Mesenchymal stem cell (in vitro differentiated cells and primary cell): ENCODE data around the gene SURF6.

Source experiments
- DNase-seq: peaks from one replicate; pipeline ENCODE4 v3.0.0-alpha.2; 2013
- H2AFZ ChIP-seq: one replicate; pipeline ENCODE4 v1.6.1; 2013; ENCODE audit warnings: low read depth, mild to moderate bottlenecking, control low read depth, inconsistent platforms, low read length, moderate library complexity
- H2AK5ac ChIP-seq: 2 replicates; pipeline ENCODE4 v1.6.1; 2013; ENCODE audit warnings: low read length, moderate library complexity, mild to moderate bottlenecking, inconsistent platforms; ENCODE audit not compliant: severe bottlenecking
- H2BK120ac ChIP-seq: one replicate; pipeline ENCODE4 v1.6.1; 2013; ENCODE audit warnings: low read depth, mild to moderate bottlenecking, inconsistent platforms, low read length, moderate library complexity
- H2BK12ac ChIP-seq, 2 experiments: one replicate each; pipeline ENCODE4 v1.6.1; 2013; ENCODE audit warnings: inconsistent platforms in 2 of 2, low read length in 2 of 2, mild to moderate bottlenecking in 2 of 2, moderate library complexity in 2 of 2, control low read depth in 1 of 2
- H2BK15ac ChIP-seq: one replicate; pipeline ENCODE4 v1.6.1; 2013; ENCODE audit warnings: mild to moderate bottlenecking, low read depth, inconsistent platforms; ENCODE audit not compliant: poor library complexity, severe bottlenecking
- H2BK5ac ChIP-seq: 2 replicates; pipeline ENCODE4 v1.6.1; 2013; ENCODE audit warnings: low read depth, mild to moderate bottlenecking, low read length, control low read depth, inconsistent platforms; ENCODE audit not compliant: poor library complexity, severe bottlenecking
- H3K14ac ChIP-seq, 2 experiments: one replicate each; pipeline ENCODE4 v1.6.1; 2013; ENCODE audit warnings: inconsistent platforms in 2 of 2, low read length in 2 of 2, control low read depth in 1 of 2, mild to moderate bottlenecking in 1 of 2, moderate library complexity in 1 of 2
- H3K18ac ChIP-seq, 2 experiments: one replicate each; pipeline ENCODE4 v1.6.1; 2013; ENCODE audit warnings: inconsistent platforms in 2 of 2, low read length in 2 of 2, control low read depth in 1 of 2, low read depth in 1 of 2, mild to moderate bottlenecking in 1 of 2
- H3K23ac ChIP-seq, 2 experiments: one replicate each; pipeline ENCODE4 v1.6.1; 2013; ENCODE audit warnings: inconsistent platforms in 2 of 2, low read length in 2 of 2, mild to moderate bottlenecking in 2 of 2, moderate library complexity in 2 of 2, control low read depth in 1 of 2
- H3K27ac ChIP-seq: 2 replicates; pipeline ENCODE4 v1.5.1; 2013; ENCODE audit warnings: mild to moderate bottlenecking, moderate library complexity, low read length, control low read depth, inconsistent platforms; ENCODE audit not compliant: poor library complexity, severe bottlenecking
- H3K27me3 ChIP-seq, 2 experiments: 2 replicates each; pipeline versions ENCODE4 v1.6.1 to v1.7.0; 2013; ENCODE audit warnings: low read length in 2 of 2, mild to moderate bottlenecking in 2 of 2, moderate library complexity in 2 of 2, control low read depth in 1 of 2, inconsistent platforms in 1 of 2; ENCODE audit not compliant: control insufficient read depth in 1 of 2, insufficient read depth in 1 of 2
- H3K36me3 ChIP-seq, 2 experiments: 2 replicates each; pipeline versions ENCODE4 v1.6.1 to v1.7.0; 2013; ENCODE audit warnings: low read length in 2 of 2, control low read depth in 1 of 2, inconsistent platforms in 1 of 2, low read depth in 1 of 2, mild to moderate bottlenecking in 1 of 2; ENCODE audit not compliant: insufficient read depth in 2 of 2, control insufficient read depth in 1 of 2
- H3K4ac ChIP-seq, 2 experiments: one replicate each; pipeline ENCODE4 v1.6.1; 2013; ENCODE audit warnings: inconsistent platforms in 2 of 2, low read length in 2 of 2, mild to moderate bottlenecking in 2 of 2, moderate library complexity in 2 of 2, control low read depth in 1 of 2, low read depth in 1 of 2
- H3K4me1 ChIP-seq: 2 replicates; pipeline ENCODE4 v1.6.1; 2013; ENCODE audit warnings: low read depth, low read length, control low read depth; ENCODE audit not compliant: control insufficient read depth, insufficient read depth
- H3K4me2 ChIP-seq: 2 replicates; pipeline ENCODE4 v1.6.1; 2013; ENCODE audit warnings: low read length, mild to moderate bottlenecking, inconsistent platforms; ENCODE audit not compliant: poor library complexity, severe bottlenecking
- H3K4me3 ChIP-seq, 2 experiments: 2 replicates each; pipeline versions ENCODE4 v1.5.1 to v1.7.0; 2013; ENCODE audit warnings: low read length in 2 of 2, mild to moderate bottlenecking in 2 of 2, control low read depth in 1 of 2, low read depth in 1 of 2; ENCODE audit not compliant: insufficient read depth in 1 of 2
- H3K79me1 ChIP-seq: replicated peaks from 2 replicates; pipeline ENCODE4 v1.6.1; 2013; ENCODE audit warnings: mild to moderate bottlenecking, control low read depth, low read length, inconsistent platforms; ENCODE audit not compliant: poor library complexity, severe bottlenecking
- H3K9ac ChIP-seq: 2 replicates; pipeline ENCODE4 v1.7.0; 2013; ENCODE audit warnings: mild to moderate bottlenecking, low read length, moderate library complexity
- H3K9me3 ChIP-seq: 2 replicates; pipeline ENCODE4 v1.7.0; 2013; ENCODE audit warnings: mild to moderate bottlenecking, low read length; ENCODE audit not compliant: control insufficient read depth
- H4K8ac ChIP-seq: one replicate; pipeline ENCODE4 v1.6.1; 2013; ENCODE audit warnings: inconsistent platforms, mild to moderate bottlenecking, low read length, moderate library complexity
- H4K91ac ChIP-seq: one replicate; pipeline ENCODE4 v1.6.1; 2013; ENCODE audit warnings: mild to moderate bottlenecking, low read length, inconsistent platforms
- WGBS: methylation state at CpG from one replicate; pipeline ENCODE4 v1.1.7; 2013; ENCODE audit warnings: mixed read lengths; 5-methylcytosine and 5-hydroxymethylcytosine counted together

SURF6 gene

GRCh38 chr9:133353548-133353947 is 17.6 kb upstream of the SURF6 start:
- no peak for DNase-seq
- peak overlapping the region; percentile 100 for H3K9ac ChIP-seq
- no peak overlapping the region for H2BK12ac ChIP-seq
- no peak overlapping the region for H4K91ac ChIP-seq
- H2AFZ ChIP-seq: no peak overlapping the region
- no peaks in the 10 kb centered on the region for H3K27me3 ChIP-seq
- H4K8ac ChIP-seq: no peak overlapping the region
- H3K27ac ChIP-seq: no peak overlapping the region
- H3K4me2 ChIP-seq: no peak overlapping the region
- H3K14ac ChIP-seq: no peak overlapping the region
- H3K4ac ChIP-seq: no peak overlapping the region
- H3K23ac ChIP-seq: no peak overlapping the region
- 94% methylated on average over 5 of the region's 5 CpGs for WGBS
- no peak overlapping the region for H2AK5ac ChIP-seq
- peaks cover 26% of the 10 kb centered on the region for H3K79me1 ChIP-seq
- no peak overlapping the region for H2BK5ac ChIP-seq
- peaks cover 61 to 64% of the 10 kb centered on the region in 2 experiments for H3K36me3 ChIP-seq
- H3K18ac ChIP-seq: no peak overlapping the region
- H3K9me3 ChIP-seq: no peaks in the 10 kb centered on the region
- H2BK120ac ChIP-seq: no peak overlapping the region
- H3K4me3 ChIP-seq: no peak overlapping the region
- H3K4me1 ChIP-seq: peaks cover 28% of the 10 kb centered on the region
- H2BK15ac ChIP-seq: peak overlapping the region; percentile 38

GRCh38 chr9:133352635-133353340 is 16.8 kb upstream of the SURF6 start:
- Histone ChIP-seq H3K18ac (no peak overlapping the region), H3K36me3 (peaks cover 56 to 61% of the 10 kb centered on the region in 2 experiments), H3K4ac (no peak overlapping the region), H2BK5ac (no peak overlapping the region), H4K91ac (no peak overlapping the region), H3K79me1 (peaks cover 20% of the 10 kb centered on the region), H2BK12ac (no peak overlapping the region), H3K4me2 (no peak overlapping the region), H2BK120ac (no peak overlapping the region), H3K9ac (peak overlapping the region; percentile 100), H3K23ac (no peak overlapping the region), H3K4me3 (no peak overlapping the region), H2AFZ (no peak overlapping the region), H3K14ac (no peak overlapping the region), H3K27me3 (no peaks in the 10 kb centered on the region), H2AK5ac (no peak overlapping the region), H3K9me3 (no peaks in the 10 kb centered on the region), H2BK15ac (no peak overlapping the region), H3K27ac (no peak overlapping the region), H4K8ac (no peak overlapping the region), H3K4me1 (peaks cover 24% of the 10 kb centered on the region)
- WGBS: 86% methylated on average over 8 of the region's 8 CpGs
- no peak for DNase-seq

- H3K27me3 ChIP-seq: no peaks in the 10 kb centered on the region
- H2BK15ac ChIP-seq: no peak overlapping the region
- H3K9ac ChIP-seq: peak overlapping the region; percentile 100
- no peak overlapping the region for H4K8ac ChIP-seq
- H3K79me1 ChIP-seq: peaks cover 15% of the 10 kb centered on the region
- H2AK5ac ChIP-seq: no peak overlapping the region
- H2BK120ac ChIP-seq: no peak overlapping the region
- H3K4me1 ChIP-seq: peaks cover 18% of the 10 kb centered on the region
- H3K4ac ChIP-seq: no peak overlapping the region
- H2BK12ac ChIP-seq: no peak overlapping the region
- peak; percentile 66 for DNase-seq
- no peak overlapping the region for H3K27ac ChIP-seq
- no peak overlapping the region for H2AFZ ChIP-seq
- no peak overlapping the region for H3K4me2 ChIP-seq
- H3K14ac ChIP-seq: no peak overlapping the region
- no peak overlapping the region for H4K91ac ChIP-seq
- peaks cover 51 to 58% of the 10 kb centered on the region in 2 experiments for H3K36me3 ChIP-seq
- H3K23ac ChIP-seq: no peak overlapping the region
- no peak overlapping the region for H3K18ac ChIP-seq
- H3K4me3 ChIP-seq: no peak overlapping the region
- 82% methylated on average over 14 of the region's 14 CpGs for WGBS
- no peak overlapping the region for H2BK5ac ChIP-seq
- no peaks in the 10 kb centered on the region for H3K9me3 ChIP-seq
These were observed 16.1 kb upstream of the SURF6 start for GRCh38 chr9:133351908-133352634.

- no peak overlapping the region for H4K91ac ChIP-seq
- 67% methylated on average over 1 of the region's 3 CpGs for WGBS
These were observed 15.5 kb upstream of the SURF6 start for GRCh38 chr9:133351526-133351907.

More at GRCh38 chr9:133351526-133351907, 15.5 kb upstream of the SURF6 start:
- no peak overlapping the region for H2BK120ac ChIP-seq
- H3K79me1 ChIP-seq: peaks cover 11% of the 10 kb centered on the region
- DNase-seq: no peak
- H3K9ac ChIP-seq: peak overlapping the region; percentile 100
- no peak overlapping the region for H3K27ac ChIP-seq
- H2BK12ac ChIP-seq: no peak overlapping the region
- no peak overlapping the region for H2BK15ac ChIP-seq
- no peak overlapping the region for H3K4ac ChIP-seq
- H3K27me3 ChIP-seq: no peaks in the 10 kb centered on the region
- no peak overlapping the region for H3K4me3 ChIP-seq
- H3K14ac ChIP-seq: no peak overlapping the region
- H3K9me3 ChIP-seq: no peaks in the 10 kb centered on the region
- no peak overlapping the region for H3K18ac ChIP-seq
- peaks cover 18% of the 10 kb centered on the region for H3K4me1 ChIP-seq
- no peak overlapping the region for H3K4me2 ChIP-seq
- no peak overlapping the region for H2AFZ ChIP-seq
- no peak overlapping the region for H3K23ac ChIP-seq
- H2AK5ac ChIP-seq: no peak overlapping the region
- H3K36me3 ChIP-seq: peaks cover 52 to 58% of the 10 kb centered on the region in 2 experiments
- no peak overlapping the region for H2BK5ac ChIP-seq
- H4K8ac ChIP-seq: no peak overlapping the region
